ENCODE measurements around the gene CNTNAP2.
A peak's percentile ranks its signal among the peaks of the same experiment; 100 is the strongest.

Gene CNTNAP2

DNA sequence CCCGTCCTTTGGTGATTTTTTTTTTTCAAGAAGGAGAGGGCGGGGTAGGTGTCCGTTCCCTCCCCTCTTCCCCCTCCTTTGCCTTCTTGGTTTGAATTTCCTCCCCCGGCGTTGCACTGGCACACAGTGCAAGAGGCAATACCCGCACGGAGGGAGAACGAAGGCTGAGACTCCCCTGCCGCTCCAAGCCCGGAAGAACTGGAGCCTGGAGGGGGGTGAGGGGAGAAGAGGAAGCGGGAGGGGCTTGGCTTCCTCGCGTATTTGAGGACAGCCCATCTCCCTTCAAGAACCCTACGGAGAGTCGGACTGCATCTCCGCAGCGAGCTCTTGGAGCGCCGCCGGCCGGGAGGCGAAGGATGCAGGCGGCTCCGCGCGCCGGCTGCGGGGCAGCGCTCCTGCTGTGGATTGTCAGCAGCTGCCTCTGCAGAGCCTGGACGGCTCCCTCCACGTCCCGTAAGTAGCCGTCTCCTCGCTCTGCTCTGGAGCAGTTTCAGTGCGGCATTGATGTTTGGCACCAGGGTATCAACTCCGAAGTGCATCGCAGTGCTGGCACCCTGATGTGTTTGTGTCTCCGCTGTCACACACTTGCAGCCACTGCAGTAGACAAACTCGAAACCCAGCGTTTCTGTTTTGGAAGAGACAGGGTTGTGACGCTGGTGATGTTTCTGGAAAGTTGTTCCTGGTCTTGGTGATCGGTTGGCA, at the start of gene CNTNAP2:
CNTNAP2 (plus strand) TSS at position 281 of the 702 bp plus-strand sequence; CDS start at position 357, 76 bp downstream.
- DNase-seq (ENCODE audit: low spot score), result no peak
- TF ChIP-seq CTCF (IDR thresholded peaks at IDR 0.05; ENCODE audit: extremely low read depth, missing control alignments), result no peak

DNA sequence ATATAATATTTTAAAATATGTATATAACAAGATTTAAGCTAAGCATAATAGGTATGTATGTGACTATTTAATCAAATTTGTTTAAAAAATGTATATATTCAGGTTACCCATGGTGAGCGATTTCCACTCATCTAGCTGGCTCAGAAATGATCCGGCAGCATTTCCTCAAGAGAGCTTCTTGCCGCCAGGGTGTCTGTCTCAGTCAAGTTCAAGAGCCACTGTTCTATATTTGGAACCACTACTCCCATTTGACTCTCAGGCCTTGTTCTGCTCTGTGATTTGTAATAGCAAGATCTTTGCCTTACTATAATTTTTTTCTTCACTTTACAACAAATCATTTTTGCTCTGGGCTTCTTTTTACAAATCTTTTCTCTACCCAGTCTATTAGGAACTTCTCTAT, 48.7 kb upstream of the CNTNAP2 start:
- DNase-seq (ENCODE audit: low spot score), result no peak
- TF ChIP-seq CTCF (IDR thresholded peaks at IDR 0.05; ENCODE audit: extremely low read depth, missing control alignments), result no peak

DNA sequence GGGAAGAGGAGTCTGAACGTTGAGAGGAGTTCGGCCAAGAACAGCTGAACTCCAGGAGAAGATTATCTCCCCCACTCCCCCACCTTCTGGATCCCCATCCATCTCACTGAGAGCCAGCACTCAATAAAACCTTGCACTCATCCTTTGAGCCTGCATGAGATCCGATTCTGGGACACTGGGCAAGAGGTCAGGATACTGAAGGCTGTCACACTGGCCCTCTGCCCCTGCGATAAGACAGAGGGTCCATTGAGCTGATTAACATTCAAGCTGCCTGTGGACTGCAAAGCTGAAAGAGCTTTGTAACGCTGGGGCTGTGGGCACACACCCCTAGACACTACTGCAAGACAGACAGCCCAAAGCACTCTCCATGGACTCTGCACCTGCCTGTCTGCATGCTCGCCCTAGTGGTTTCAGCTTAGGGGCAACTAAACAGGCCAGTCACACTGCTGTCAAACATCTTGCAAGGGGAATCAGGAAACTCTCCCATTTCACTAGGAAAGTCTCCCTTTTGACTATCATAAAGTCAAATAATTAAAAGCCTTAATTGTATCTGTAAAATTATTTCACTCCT, 42.3 kb upstream of the CNTNAP2 start:
- no peak for DNase-seq (ENCODE audit: low spot score)
- TF ChIP-seq CTCF (IDR thresholded peaks at IDR 0.05; ENCODE audit: extremely low read depth, missing control alignments), result no peak

DNA sequence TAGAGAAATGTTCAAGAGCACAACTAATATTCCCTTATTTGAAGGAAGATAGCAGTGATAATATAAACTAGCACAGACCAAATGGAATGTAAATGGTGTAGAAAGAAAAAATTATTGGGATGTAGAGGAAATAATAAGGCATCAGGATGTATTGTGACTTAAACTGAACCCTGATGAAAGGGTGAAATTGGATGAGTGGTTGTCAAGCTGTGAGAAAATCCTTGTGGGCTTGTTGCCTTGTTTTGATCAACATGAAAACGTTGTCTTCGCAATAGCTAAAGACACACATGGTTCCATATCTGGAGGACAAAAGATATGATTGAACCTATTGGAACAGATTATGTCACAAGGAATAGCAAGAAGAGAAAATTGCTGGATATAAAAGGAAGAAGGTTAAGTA, 40.3 kb upstream of the CNTNAP2 start:
- TF ChIP-seq CTCF (IDR thresholded peaks at IDR 0.05; ENCODE audit: extremely low read depth, missing control alignments), result no peak
- DNase-seq (ENCODE audit: low spot score), result no peak

DNA sequence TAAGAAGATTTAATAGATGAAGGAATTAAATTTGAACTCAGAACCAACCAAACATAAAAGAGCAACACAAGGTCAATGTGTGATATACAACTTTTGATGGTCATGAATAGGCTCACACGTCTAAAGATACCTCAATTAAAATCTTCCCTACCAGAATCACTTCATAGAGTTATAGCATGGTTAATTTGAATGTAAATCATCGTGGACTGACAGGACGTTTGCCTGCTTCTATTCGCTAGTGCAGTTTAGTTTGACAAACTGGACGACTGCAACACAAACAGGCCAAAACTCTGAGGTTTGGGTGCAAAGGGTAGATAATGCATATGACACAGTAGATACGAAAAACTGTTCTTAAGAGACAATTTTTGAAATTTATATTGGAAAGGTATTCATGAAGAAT, 32.5 kb upstream of the CNTNAP2 start:
- no peak for DNase-seq (ENCODE audit: low spot score)
- TF ChIP-seq CTCF (IDR thresholded peaks at IDR 0.05; ENCODE audit: extremely low read depth, missing control alignments), result no peak

DNA sequence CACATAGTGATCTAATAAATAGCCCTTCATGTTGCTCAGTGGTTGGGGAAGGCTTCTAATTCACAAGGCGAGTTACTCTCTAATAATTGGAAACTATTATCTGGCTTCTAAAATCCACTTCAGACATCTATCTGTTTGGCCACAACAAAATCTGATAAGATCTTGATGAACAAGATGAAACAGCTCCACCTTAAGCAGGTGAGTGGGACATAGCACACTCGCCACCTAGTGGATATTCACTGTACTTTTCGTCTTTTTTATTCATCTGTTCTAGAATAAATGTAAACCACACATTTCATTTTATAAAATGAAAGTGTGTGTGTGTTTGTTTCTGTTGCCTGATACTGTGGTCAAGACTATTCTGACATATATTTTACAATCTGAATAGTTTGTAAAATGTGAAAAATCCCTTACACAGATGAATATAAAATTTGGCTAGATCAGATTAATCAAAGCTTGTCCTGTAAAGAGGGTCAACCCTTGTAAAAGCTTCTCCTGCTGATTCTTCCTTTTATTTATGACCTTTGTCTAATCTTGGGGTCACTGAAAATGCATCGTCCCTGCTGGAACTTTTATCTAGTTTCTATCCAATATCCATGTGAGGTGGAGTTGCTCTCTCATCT, 26.5 kb upstream of the CNTNAP2 start:
- TF ChIP-seq CTCF (IDR thresholded peaks at IDR 0.05; ENCODE audit: extremely low read depth, missing control alignments), result peak; percentile 44
- DNase-seq (ENCODE audit: low spot score), result peak; percentile 34

GRCh38 chr7:146094356-146094755, 22.2 kb upstream of the CNTNAP2 start:
- no peak for DNase-seq (ENCODE audit: low spot score)
- no peak for TF ChIP-seq CTCF (IDR thresholded peaks at IDR 0.05; ENCODE audit: extremely low read depth, missing control alignments)
